Left renal pelvis (tissue), 4 donors: ENCODE results near the gene FMO3. TPM values are rescaled to one million over a fixed set of nuclear protein-coding genes. Genes with fewer than 3 reads are reported as not detected.

Source experiments
- DNase-seq, 4 donors: peaks; one replicate each; pipeline ENCODE4 v3.0.0-alpha.2; 2013; ENCODE audit warnings: low read depth in 4 of 4, low spot score in 3 of 4
- polyA plus RNA-seq, 4 donors: library from polyadenylated mRNA; unstranded; fragments of 120-200 nt; gene quantifications; one replicate each; pipeline ENCODE4 v1.2.1, GENCODE V29; 2013; ENCODE audit not compliant: insufficient read length in 4 of 4

The FMO3 gene
- polyA plus RNA-seq: under 1 TPM in 2 of 4 donors, not detected in 2; 0.18 to 0.20 TPM

GRCh38 chr1:171090604-171091003, at the start of gene FMO3:
Gene FMO3, plus strand, starts transcription at chr1:171090905. Its CDS starts 1,754 bp downstream, at chr1:171092659.
- DNase-seq: no peak

DNA sequence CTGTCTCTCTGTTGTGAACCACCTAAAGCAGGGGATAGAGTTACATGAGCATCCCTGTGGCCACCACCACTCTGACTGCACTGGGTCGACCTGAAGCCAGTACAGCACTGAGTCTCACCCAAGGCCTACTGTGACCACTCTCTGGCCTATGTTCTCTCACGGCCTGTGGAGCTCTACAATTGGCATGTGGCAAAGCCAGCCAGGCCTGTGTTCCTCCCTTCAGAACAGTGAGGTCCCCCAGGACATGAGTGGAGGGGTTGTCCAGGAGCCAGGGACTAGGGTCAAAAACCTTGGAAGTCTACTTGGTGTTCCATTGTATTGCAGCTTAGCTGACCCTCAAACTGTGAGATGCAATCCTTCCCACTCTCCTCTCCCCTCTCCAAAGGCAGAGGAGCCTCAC, 42.7 kb upstream of the FMO3 start:
- no peak for DNase-seq

DNA sequence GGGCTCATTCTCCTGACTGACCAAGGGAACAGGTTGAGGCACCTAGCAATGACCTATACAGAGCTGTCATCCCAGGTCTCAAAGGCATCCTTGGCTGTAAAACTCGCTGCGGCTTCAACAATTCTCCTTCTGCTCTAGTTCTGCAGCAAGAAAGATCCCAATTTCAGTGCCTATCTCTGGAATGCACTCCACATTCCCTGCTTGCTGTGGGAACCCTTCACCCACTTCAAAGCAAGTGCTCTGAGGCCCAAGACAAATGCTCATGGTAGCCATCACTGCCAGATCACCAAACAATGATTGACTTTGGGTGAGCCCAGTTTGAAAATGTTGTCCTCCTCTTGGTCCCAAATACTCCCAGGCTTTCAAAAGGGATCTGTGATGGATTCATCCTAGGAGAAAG, 37.7 kb upstream of the FMO3 start:
- DNase-seq: no peak

DNA sequence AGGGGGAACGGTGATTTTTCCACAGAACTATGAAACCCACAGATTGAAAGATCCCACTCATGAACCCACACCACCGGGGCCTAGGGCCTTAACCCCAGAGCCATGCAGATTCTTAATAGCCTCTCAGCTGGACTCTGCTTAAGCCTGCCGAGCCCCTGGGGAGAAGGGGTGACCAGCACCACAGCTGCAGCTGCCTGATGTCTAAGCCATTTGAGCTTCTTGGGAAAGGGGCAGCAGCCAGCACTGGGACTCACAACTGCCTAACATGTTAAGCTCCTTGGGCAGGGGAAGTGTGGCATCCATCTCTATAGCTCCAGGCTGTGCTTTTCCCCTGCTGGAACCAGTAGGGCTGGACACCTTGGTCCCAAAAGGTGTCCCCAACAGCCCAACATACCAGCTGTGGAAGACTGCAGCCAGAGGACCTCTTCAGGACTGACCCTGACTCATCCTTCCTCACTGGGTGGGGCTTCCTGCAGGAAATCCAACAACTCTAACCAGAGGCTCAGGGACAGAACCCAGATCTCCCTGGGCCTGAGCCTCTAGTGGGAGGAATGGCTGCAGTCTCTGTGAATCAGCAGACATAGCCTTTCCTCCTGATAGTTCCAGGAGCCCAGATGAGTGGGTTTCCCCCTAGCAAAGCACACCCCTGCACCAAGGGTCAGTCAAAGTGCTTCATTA, 34.6 kb upstream of the FMO3 start:
- DNase-seq: no peak

GRCh38 chr1:171061425-171062143, 29.1 kb upstream of the FMO3 start:
- DNase-seq: no peak

DNA sequence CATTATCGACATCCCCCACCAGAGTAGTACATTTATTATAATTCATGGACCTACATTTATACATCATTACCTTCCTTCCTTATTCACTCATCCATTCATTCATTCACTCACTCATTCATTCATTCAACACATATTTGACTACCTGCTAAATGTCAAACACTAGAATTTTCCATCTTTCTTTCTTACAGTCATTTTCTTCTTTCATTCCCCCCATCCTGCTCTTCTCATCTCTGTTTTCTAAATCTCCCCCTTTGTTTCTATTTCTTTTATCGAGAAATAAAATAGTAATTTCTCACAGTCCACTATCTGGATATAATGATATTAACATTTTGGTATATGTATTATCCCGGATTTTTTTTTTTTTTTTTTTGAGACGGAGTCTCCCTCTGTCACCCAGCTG, 27.8 kb upstream of the FMO3 start:
- no peak for DNase-seq

GRCh38 chr1:171075041-171075440, 15.7 kb upstream of the FMO3 start:
- no peak for DNase-seq

- no peak for DNase-seq
These were observed 9.4 kb upstream of the FMO3 start for GRCh38 chr1:171081314-171081753.

DNA sequence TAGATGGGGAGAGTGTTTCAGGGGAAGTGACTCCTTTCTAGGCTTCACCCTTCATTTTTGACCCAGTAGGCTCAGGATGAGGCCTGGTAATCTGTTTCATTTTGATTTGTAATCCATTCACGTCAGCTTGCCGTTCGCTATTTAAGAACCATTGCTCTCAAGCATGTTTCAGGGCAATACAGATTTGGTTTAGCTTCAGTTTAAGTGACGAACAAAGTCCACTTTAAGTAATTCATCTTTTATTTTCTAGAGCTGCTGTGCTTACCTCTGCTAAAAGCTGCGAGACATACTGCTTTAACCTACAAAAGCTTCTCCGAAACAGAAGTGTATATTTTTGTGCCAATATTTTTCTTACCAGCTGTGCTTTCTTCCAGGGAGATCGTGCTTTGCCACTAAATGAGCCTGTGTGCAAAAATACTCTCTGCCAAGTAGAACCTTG, 8.9 kb upstream of the FMO3 start:
- no peak for DNase-seq

DNA sequence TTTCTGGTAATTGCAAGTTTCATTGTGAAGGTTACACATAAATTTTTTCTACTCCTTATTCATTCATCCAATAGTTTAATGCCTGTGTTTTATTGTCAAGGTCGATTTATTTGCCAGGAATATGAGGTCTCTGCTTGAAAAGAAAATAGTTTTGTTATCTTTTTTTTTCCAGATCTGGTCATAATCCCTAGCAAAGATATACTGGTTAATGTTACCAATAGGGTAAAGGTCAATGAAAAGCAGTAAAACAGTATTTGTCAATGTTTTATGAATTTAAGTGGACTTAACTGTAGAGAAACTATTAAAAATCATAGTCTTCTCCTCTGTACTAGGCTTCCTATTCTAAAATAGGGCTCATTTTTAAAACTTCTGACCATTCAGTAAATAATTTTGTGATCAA, 8.1 kb upstream of the FMO3 start:
- no peak for DNase-seq

- no peak for DNase-seq
These were observed 7.5 kb upstream of the FMO3 start for GRCh38 chr1:171083222-171083621.

DNA sequence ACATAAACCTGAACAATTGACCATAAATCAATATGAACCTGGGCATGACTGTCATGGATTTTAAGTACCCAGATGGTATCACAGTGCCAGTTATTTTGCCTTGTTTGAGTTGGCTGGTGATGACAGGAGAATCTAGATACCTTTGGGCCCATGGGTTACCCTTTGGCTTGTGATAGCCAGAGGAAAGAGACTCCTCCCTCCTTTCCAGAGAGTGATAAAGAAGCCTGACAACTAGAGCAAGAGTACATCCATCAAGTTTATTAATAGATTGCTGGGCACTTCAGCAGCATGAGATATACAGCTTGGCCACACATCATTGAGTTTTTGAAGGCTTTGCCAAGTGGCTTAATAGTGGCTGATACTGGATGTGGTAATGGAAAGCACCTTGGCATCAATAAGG, 6.6 kb upstream of the FMO3 start:
- no peak for DNase-seq

DNA sequence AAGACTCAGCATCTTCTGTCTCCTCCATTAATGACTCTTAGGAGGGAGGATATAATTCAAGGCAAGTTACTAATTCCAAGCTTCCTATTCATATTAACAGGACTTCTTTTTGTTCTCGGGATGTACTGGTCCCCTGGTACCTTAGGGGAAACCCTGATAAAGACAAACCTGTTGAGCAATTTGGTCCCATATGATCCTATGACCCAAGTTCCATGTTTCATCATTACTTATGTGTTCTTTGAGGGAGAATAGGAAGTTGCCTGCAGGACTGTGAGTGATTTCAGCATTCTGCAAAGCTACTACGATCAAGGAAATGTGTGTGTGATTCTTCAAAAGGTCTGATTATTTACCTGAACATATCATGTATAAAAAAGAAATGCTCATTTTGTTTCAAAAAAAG, 5.8 kb upstream of the FMO3 start:
- no peak for DNase-seq

DNA sequence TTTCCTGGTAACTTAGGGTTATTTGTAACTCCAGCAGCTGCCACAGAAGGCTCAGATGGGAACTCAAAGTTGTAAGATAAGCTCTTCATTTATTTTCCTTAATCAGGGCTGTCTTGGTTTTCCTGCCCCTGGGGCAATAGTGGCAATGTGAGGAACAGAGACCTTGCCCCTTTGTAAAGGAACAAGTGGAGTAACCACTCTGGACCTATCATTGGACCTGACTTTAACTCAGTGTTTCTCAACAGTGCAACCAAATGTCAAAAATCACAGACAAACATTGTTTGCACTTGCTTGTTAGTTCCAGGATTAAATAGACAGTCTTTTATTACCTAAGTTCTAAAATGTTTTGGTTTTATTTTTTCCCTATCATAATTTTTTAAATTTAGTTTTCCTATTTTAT, 2.8 kb upstream of the FMO3 start:
- no peak for DNase-seq

DNA sequence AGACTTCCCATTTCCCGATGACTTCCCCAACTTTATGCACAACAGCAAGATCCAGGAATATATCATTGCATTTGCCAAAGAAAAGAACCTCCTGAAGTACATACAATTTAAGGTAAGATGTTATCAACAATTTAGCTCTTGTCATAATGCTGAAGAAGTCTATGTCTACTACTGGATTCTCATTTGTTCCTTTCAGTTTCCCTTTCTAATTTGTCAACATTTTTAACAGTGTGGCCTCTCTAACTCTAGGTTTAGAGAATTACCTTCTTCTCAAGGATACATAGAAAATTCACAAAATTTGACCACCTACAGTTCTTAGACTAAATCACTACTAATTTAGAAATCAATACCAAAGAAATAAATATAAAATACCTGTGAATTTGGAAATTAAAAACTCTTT, 13.2 kb downstream of the FMO3 start:
- DNase-seq: no peak

GRCh38 chr1:171107262-171107940, 16.7 kb downstream of the FMO3 start:
- DNase-seq: no peak

- DNase-seq: no peak
These were observed 17.3 kb downstream of the FMO3 start for GRCh38 chr1:171107969-171108368.

- no peak for DNase-seq
These were observed 19.3 kb downstream of the FMO3 start for GRCh38 chr1:171109966-171110365.

- DNase-seq: no peak
These were observed 20.1 kb downstream of the FMO3 start for GRCh38 chr1:171110621-171111326.

GRCh38 chr1:171112119-171112518, 21.4 kb downstream of the FMO3 start:
- no peak for DNase-seq

GRCh38 chr1:171113382-171113781, 22.7 kb downstream of the FMO3 start:
- no peak for DNase-seq
